Erythroblast (primary cell): Measurements from ENCODE around the gene BEX4.
"Not testable (repeated sequence)": the region's sequence is repeated elsewhere in the genome, so short reads cannot be mapped to it uniquely, and the experiment has no call there.

Experiments
- DNase-seq, 2 experiments: peaks; one replicate each; lab custom pipeline; 2025; lab: John Stamatoyannopoulos, UW
- GATA1 ChIP-seq: IDR thresholded peaks from 2 replicates; pipeline ENCODE4 v1.6.1; 2011; ENCODE audit warnings: low read depth, mild to moderate bottlenecking, control low read depth, low read length, moderate library complexity
- POLR2A ChIP-seq: IDR thresholded peaks from 2 replicates; pipeline ENCODE4 v1.6.1; 2011; ENCODE audit warnings: mild to moderate bottlenecking, low read length

The BEX4 gene

GRCh38 chrX:103214870-103215424 lies at the start of gene BEX4:
Gene BEX4, plus strand, starts transcription at chrX:103215108. Its CDS starts 1,046 bp downstream, at chrX:103216154.
- TF ChIP-seq GATA1 (no peak), POLR2A (peak; percentile 81)
- DNase-seq, result peak; percentile 86 to 90

- DNase-seq, result no peak
- no peak for TF ChIP-seq POLR2A
- TF ChIP-seq GATA1, result no peak
Measured at GRCh38 chrX:103170216-103170615, 44.7 kb upstream of the BEX4 start.

GRCh38 chrX:103171353-103171752 lies 43.6 kb upstream of the BEX4 start:
- no peak for TF ChIP-seq GATA1
- TF ChIP-seq POLR2A, result no peak
- DNase-seq, result no peak

DNA sequence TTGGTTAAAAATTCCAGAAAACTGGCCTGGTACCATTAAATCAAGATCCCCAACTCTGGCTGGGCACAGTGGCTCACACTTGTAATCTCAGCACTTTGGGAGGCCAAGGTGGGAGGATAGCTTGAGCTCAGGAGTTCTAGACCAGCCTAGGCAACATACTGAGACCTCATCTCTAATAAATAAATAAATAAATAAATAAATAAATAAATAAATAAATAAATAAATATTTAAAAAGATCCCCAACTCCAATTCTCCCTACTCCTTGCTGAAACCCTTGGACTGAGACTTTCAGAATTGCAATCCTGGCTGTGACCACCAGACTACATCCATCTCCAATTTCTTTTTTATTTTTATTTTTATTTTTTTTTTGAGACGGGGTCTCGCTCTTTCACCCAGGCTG lies 39.7 kb upstream of the BEX4 start:
- DNase-seq, result not testable (repeated sequence)

GRCh38 chrX:103175944-103176753 lies 38.8 kb upstream of the BEX4 start:
- TF ChIP-seq POLR2A (no peak), GATA1 (no peak)
- DNase-seq, result peak; percentile 46 to 72

DNA sequence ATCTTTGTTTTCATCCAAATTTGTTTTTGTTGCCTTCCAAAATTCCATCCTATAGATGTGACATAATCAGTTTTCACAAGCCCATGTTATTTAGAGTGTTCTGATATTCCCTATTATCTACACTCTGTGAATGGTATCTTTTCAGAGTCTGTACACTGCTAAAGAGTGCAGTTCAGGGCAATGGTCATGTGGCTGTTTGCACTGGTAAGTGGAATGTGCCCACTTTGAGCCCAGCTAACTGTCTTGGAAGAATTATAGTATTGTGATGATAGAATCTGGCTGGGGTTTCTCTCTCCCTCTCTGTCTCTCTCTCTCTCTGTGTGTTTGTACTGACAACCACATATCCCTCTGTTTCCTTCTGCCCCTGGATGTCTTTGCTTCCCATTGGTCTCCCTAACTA lies 37.4 kb upstream of the BEX4 start:
- no peak for DNase-seq
- TF ChIP-seq GATA1 (no peak), POLR2A (no peak)

- no peak for DNase-seq
- TF ChIP-seq GATA1 (no peak), POLR2A (no peak)
Measured at GRCh38 chrX:103183912-103184311, 31.0 kb upstream of the BEX4 start.

DNA sequence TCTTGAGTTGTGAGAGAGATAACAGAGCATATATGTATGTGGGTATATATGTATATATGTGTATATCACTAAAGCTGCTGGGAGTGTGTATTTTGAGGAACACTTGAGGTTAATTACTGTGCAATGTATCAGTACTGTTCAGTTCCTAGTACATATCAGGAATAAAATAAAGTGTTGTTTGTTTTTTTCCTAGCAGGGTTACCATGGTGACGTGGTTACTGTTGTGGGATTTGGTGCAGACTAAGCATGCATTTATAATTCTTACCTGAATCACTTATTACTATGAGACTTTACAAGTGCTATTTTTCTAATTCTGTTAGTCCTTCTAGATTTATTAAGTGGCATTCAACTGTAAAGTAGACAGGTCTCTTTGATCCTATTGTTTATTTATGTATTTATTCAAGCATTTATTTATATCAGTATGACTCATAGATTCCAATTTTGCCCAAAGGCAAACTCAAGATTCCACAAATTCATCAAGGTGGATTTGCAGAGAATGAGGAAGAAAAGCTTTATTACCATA lies 26.9 kb upstream of the BEX4 start:
- TF ChIP-seq GATA1 (no peak), POLR2A (no peak)
- no peak for DNase-seq

DNA sequence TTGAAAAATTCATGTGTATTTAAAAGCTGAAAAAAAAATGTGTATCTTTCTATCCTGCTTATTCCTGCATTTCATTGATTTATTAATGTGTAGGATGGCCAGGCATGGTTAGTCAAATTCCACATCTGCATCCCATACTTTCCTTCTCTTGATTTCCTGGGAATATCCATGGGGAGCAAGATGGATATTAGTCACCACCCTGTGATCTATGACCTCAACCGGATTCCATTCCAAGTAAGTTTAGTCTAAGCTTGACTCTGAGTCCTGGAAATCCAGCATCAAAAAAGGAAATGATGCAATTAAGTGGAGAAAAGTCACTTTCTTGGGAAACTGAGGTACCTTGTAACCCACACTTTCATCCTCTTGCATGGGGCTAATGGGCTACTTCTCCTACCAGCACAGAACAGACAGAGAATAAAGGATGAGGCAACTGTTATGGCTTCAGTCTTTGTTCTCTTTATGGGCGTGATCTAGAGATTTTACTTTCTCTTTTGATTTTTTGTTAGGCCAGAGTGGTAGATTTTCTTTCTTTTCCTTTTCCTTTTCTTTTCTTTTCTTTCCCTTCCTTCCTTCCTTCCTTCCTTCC lies 17.1 kb upstream of the BEX4 start:
- DNase-seq, result no peak
- no peak for TF ChIP-seq GATA1
- TF ChIP-seq POLR2A, result no peak

DNA sequence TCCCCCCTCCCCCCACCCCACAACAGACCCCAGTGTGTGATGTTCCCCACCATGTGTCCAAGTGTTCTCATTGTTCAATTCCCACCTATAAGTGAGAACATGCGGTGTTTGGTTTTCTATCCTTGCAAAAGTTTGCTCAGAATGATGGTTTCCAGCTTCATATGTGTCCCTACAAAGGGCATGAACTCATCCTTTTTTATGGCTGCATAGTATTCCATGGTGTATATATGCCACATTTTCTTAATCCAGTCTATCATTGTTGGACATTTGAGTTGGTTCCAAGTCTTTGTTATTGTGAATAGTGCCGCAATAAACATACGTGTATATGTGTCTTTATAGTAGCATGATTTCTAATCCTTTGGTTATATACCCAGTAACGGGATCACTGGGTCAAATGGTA lies 16.2 kb upstream of the BEX4 start:
- DNase-seq, result not testable (repeated sequence)

GRCh38 chrX:103201041-103201440 lies 13.9 kb upstream of the BEX4 start:
- TF ChIP-seq POLR2A (no peak), GATA1 (no peak)

GRCh38 chrX:103210056-103210455 lies 4.9 kb upstream of the BEX4 start:
- no peak for DNase-seq
- TF ChIP-seq POLR2A (no peak), GATA1 (no peak)

More at GRCh38 chrX:103201041-103201440, 13.9 kb upstream of the BEX4 start:
- peak in 1 of 2 experiments; percentile 2 for DNase-seq

DNA sequence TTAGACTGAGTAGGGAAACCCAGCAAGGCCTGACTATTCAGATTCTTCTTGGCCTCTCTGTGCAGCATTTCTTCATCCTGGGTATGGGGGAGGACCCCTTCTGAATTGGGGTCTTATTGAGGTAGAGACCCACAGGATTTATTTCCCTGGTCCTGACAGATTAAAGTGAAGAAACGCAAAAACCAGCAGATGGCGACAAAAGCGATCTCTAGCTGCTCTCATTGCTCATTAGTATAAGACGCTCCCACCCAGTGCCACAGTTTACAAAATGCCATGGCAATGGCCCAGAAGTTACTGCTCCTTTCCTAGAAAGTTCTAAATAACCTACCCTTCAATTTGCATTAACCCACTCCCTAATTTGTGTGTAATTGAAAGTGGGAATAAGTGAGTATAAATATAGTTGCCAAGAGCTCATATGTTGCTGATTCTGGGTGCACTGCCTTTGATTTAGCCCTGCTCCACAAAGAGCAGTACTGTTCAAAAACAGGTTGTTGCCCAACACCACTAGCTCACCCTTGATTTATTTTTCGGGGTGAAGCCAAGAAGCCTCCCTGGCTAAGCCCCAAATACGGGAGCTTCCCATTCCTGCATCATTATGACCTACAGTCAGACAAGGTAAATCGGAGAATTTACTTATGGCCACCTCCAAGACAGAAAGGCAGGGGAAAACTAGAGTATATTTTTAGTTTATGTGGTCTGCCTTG lies 3.7 kb upstream of the BEX4 start:
- TF ChIP-seq GATA1 (no peak), POLR2A (no peak)
- peak; percentile 62 to 77 for DNase-seq
